IMR-90 (cell line): ENCODE results near the gene C22orf42.

Experiments used
- CHD1 ChIP-seq: IDR thresholded peaks from 2 replicates; pipeline ENCODE4 v1.6.1; 2012; ENCODE audit warnings: low read depth, low read length, improper control_type of control experiment
- CTCF ChIP-seq: conservative IDR thresholded peaks from 2 replicates; pipeline ENCODE4 v1.5.1; 2012; ENCODE audit warnings: mild to moderate bottlenecking, low read depth, low read length, improper control_type of control experiment
- ELK1 ChIP-seq: fragments of 150-350 bp; IDR thresholded peaks from 2 replicates; pipeline ENCODE4 v1.6.1; 2016; ENCODE audit warnings: low read depth, mild to moderate bottlenecking, low read length, moderate library complexity, borderline replicate concordance
- MAZ ChIP-seq: IDR thresholded peaks from 2 replicates; pipeline ENCODE4 v1.6.1; 2012; ENCODE audit warnings: low read depth, mild to moderate bottlenecking, low read length, improper control_type of control experiment, moderate library complexity, borderline replicate concordance
- MXI1 ChIP-seq: IDR thresholded peaks from 2 replicates; pipeline ENCODE4 v1.6.1; 2012; ENCODE audit warnings: low read depth, mild to moderate bottlenecking, low read length, moderate library complexity, borderline replicate concordance
- NFE2L2 ChIP-seq: fragments of 150-350 bp; IDR thresholded peaks from 2 replicates; pipeline ENCODE4 v1.6.1; 2016; ENCODE audit warnings: low read depth, mild to moderate bottlenecking, low read length
- POLR2A ChIP-seq: IDR thresholded peaks from 2 replicates; pipeline ENCODE4 v1.6.1; 2012; ENCODE audit warnings: mild to moderate bottlenecking, low read depth, low read length
- RCOR1 ChIP-seq: IDR thresholded peaks from 2 replicates; pipeline ENCODE4 v1.6.1; 2012; ENCODE audit warnings: mild to moderate bottlenecking, low read length, improper control_type of control experiment; ENCODE audit not compliant: insufficient replicate concordance
- RFX5 ChIP-seq: IDR thresholded peaks from 2 replicates; pipeline ENCODE4 v1.8.0; 2012; ENCODE audit warnings: low read depth, mild to moderate bottlenecking, low read length, moderate library complexity
- SMC3 ChIP-seq: fragments of 150-350 bp; IDR thresholded peaks from 2 replicates; pipeline ENCODE4 v1.6.1; 2016; ENCODE audit warnings: low read depth, mild to moderate bottlenecking, antibody characterized with exemption, low read length, moderate library complexity
- USF2 ChIP-seq: fragments of 150-350 bp; IDR thresholded peaks from 2 replicates; pipeline ENCODE4 v1.6.1; 2017; ENCODE audit warnings: mild to moderate bottlenecking, antibody characterized with exemption, low read length, low read depth

- TF ChIP-seq CTCF (no peak), SMC3 (no peak), NFE2L2 (no peak), MAZ (no peak), POLR2A (no peak), ELK1 (no peak), USF2 (no peak), RFX5 (no peak), MXI1 (no peak), CHD1 (no peak), RCOR1 (no peak)
Observed at GRCh38 chr22:32165681-32166080, 6.6 kb upstream of the C22orf42 start.
